Myometrial cell (primary cell): ENCODE measurements around the gene ZNHIT3. TPM values are rescaled to one million over a fixed set of nuclear protein-coding genes. Genes with fewer than 3 reads are reported as not detected.

ENCODE experiments used
- total RNA-seq: library from RNA; depleted of rRNA; stranded (reverse); fragments of >200 nt; gene quantifications from 2 replicates; pipeline ENCODE4 v1.2.3, GENCODE V29; 2015

The ZNHIT3 gene
- 37.2 and 39.7 TPM in 2 replicates for total RNA-seq

DNA sequence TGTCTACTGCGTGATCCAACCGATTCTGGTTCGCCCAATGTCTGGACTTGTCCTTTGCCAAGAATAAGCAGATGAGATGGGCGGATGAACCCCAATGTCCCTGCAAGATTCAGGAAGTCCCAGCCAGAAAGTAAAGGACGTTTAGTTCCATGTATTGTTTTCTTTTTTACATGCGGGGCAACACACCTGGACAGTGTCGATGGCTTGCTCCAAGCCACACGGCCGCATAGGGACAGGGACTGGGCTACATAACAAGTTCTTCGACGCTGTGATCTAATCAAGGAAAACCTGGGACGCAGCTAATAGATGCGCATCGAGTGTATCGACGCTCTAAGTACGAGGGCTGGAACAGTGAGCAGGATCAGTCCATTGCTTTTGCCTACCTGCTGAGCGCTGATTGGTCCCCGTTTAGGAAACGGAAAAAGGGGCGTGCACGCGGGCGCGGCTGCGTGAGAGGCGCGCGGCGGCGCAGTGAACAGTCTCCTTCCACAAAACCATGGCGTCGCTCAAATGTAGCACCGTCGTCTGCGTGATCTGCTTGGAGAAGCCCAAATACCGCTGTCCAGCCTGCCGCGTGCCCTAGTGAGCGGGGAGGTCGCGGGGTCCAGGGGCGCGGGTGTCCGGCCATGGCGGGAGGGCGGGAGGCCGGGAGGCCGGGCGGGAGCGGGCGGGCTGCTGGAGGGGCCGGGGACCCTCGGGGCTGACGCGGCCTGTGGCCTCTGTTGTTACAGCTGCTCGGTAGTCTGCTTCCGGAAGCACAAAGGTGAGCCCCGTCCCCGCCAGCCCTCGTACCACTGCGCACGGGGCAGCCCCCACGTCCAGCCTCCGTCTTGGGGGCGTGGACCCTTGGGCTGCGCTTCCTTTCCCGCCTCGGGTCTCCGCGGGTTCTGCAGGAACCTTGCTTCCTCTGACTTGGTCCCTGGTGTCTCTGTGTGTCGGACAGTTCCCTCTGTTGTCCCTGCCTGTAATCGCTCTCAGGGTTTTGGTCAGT is at the start of gene ZNHIT3:
Gene ZNHIT3 (plus strand): TSS at position 478 of the 991 bp plus-strand sequence. CDS start 19 bp downstream, at position 497.

DNA sequence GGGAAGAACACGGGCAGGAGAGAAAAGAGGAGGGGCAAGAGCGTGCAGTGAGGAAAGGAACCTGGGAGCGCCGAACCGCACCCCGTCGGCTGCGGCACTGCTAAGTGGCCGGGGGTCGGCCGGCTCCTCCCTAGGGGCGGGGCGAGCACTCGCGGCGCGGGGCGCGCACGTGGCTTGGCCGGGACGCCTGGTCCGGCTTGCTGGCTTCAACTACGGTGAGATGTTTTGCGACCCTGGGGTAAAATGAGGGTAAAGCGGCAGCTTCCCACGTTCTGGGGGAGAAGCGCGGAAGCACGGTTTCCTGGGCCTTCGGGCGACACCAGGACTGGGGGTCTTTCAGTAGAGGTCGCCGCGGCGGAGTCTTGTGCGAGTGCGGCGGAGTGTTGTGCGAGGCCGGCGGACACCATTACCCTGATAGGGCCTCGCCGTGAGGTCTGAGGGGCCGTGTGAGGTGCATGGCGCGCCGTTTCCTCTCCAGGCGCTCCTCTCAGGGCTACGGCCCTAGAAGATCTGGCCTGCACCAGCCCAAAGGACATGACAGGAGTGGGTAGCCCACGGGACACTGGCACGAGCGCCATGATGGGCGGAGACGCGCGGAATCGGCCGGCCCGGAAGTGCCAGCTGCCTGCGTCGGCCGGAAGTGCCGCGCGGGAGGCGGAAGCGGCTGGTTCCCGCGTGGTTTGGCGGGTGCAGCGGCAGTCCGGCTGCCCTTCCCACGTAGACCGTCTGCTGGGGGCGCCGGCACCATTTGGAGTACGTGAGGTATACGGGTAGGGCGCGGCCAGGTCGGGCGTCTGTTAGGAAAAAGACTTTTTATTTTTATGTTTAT is 48.6 kb downstream of the ZNHIT3 start, which contains the start of the genes MYO19 and PIGW:
Gene MYO19 (minus strand): TSS at position 29 of the 829 bp plus-strand sequence. CDS start 2,330 bp downstream, outside the sequence.
Gene PIGW (plus strand): TSS at position 148 of the 829 bp plus-strand sequence. CDS start 2,115 bp downstream, outside the sequence.

DNA sequence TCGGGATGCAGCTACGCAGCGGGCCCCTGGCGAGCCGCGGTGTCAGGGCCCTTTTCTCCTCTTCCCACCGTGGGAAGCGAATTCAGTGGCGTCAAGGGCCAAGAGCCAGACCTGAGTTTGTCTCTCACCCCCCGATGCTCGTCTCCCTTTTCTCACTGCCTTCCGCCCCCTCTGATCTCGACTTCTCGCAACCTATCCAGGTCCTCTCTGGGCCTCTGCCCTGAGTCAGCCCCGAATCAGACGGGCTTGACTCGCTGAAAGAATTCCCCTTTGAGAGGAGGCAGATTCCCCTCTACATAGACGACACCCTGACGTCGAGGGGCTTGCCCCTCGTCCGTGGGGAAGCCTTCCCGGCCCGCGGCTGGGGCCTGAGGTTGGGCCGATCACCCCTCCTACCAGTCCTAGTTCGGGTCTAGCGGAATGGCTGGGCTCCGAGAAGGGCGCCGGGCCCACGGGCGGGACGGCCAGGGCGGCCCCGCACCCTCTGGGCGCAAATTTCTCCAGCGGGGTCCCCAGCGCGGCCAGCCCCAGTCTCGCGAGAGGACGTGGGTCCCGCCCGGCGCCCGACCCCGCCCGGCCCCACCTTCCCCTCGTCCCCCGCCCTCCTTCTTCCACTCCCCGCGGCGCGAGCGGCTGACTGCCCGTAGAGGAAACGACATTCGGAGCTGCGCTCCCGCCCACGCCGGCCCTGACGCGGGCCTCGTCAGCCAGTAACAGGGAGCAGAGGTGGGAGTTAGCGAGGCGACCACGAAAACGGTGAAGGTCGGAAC is 58.0 kb downstream of the ZNHIT3 start, which contains the start of gene GGNBP2:
Gene GGNBP2 (plus strand): TSS at position 613 of the 770 bp plus-strand sequence. CDS start 806 bp downstream, outside the sequence.

Other genes starting within 250 kb of the ZNHIT3 start
- not detected in 2 replicates for gene TBC1D3I, start 222.1 kb upstream of the ZNHIT3 start, total RNA-seq
- not detected in 2 replicates for gene TBC1D3G, start 162.8 kb upstream of the ZNHIT3 start, total RNA-seq
- gene TBC1D3H, start 98.2 kb upstream of the ZNHIT3 start, total RNA-seq = not detected in 2 replicates
- 47.1 and 47.3 TPM in 2 replicates for gene MYO19, start 48.2 kb downstream of the ZNHIT3 start, total RNA-seq
- gene PIGW, start 48.3 kb downstream of the ZNHIT3 start, total RNA-seq = 4.6 and 9.2 TPM in 2 replicates
- 31.5 and 37.2 TPM in 2 replicates for gene GGNBP2, start 58.2 kb downstream of the ZNHIT3 start, total RNA-seq
- 6.6 and 20.6 TPM in 2 replicates for gene DHRS11, start 105.2 kb downstream of the ZNHIT3 start, total RNA-seq
- gene MRM1, start 114.9 kb downstream of the ZNHIT3 start, total RNA-seq = 4.9 and 7.3 TPM in 2 replicates